NCI-H187 treated with DMSO at 0.1 percent for 48 hours (cell line): ENCODE measurements around the gene ZSCAN31.
"Not testable (repeated sequence)": the region's sequence is repeated elsewhere in the genome, so short reads cannot be mapped to it uniquely, and the experiment has no call there.

ENCODE experiments used
- DNase-seq: peaks from one replicate; lab custom pipeline; 2025; lab: John Stamatoyannopoulos, UW

Gene ZSCAN31

DNA sequence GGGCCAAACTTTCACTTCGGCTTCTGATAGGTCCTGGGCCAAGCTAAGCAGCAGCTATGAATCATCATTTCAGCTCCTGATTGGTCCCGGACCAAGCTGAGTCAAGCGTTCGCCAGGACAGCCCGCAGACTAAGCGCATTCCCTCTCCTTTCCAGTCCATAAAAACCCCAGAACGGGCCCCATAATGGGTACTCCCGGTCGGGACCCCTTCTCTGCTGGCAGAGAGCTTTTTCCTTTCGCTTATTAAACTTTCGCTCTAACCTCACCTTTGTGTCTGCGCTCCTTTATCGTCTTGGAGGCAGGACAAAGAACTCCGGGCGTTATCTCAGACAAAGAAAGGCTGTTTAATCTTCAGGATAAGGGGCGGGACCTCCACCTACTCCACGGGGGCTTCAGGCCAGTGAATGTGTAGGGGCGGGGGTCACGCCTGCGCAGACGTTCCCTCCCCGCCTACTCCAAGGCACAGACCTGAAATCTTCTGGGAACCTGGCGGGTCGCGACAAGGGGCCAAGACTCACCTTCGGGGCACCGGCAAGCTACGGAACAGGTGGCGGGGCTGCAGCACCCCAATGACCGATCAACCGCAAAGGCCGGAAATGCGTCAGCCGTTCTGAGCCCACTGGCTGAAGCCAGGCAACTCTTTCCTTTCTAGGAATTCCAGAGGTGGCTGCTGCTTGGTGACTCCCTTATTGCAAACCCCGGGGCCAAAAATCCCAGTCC lies at the start of gene ZSCAN31:
ZSCAN31 (minus strand) TSS at position 585 of the 720 bp plus-strand sequence. CDS start 6,465 bp downstream, outside the sequence.
- peak; percentile 55 for DNase-seq

DNA sequence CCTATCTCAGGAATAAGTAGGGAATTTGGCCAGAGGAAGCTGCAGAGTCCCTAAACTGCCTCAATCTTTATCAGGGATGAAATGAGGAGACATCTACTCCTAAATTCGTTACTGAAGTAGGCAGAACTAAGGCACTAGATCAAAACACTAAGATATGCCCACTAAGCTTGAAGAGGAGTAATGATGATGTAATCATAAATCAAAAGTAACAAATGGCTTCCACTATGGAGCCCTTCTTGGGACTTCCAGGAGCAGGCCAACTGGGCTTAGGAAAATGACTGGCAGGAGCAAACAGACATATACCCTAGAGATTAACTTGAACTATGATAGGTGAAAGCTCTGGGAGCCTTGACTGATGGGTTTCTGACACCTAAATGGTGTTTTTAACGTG lies 48.2 kb upstream of the ZSCAN31 start:
- DNase-seq: no peak

GRCh38 chr6:28383235-28384142 lies 47.5 kb upstream of the ZSCAN31 start:
- no peak for DNase-seq

DNA sequence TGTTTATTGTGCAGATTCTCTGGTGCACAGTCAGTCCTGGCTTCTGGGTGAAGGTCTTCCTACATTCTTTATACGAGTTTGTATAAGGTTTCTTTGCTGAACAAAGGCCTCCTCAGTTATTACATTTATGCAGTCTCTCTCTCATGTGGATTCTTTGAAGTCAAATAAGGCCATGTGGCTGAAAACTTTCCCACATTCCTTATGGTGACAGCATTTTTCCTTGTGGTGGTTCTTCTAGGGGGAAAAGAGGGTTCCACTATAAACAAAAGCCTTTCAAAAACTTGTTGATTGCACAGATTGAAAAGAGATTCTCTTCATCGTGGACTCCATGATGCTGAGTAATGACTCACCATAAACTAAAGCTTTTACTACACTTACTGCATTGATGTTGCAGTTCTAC lies 44.4 kb upstream of the ZSCAN31 start:
- DNase-seq: no peak

DNA sequence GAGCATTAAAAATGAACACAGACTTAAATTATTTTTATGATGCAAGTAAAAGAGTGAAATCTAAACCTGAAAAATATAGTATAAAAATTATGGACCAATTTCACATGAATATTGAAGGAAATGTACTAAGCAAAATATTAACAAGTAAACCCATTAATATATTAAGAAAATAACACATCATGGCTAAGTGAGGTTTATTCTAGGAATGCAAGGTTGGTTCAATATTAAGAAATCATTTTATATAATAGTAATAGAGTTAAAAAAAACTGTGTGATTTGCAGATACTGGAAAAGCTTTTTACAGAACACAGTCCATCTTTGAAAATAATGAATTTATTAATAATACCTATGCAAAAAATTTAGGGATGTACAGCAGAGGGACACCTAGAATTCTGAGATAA lies 42.7 kb upstream of the ZSCAN31 start:
- DNase-seq: no peak

GRCh38 chr6:28377879-28378278 lies 41.9 kb upstream of the ZSCAN31 start:
- no peak for DNase-seq

- DNase-seq: no peak
Observed at GRCh38 chr6:28373925-28374324, 38.0 kb upstream of the ZSCAN31 start.

- no peak for DNase-seq
Observed at GRCh38 chr6:28371706-28372451, 35.9 kb upstream of the ZSCAN31 start.

GRCh38 chr6:28371280-28371679 lies 35.3 kb upstream of the ZSCAN31 start:
- DNase-seq: no peak

GRCh38 chr6:28370440-28370839 lies 34.5 kb upstream of the ZSCAN31 start:
- no peak for DNase-seq

DNA sequence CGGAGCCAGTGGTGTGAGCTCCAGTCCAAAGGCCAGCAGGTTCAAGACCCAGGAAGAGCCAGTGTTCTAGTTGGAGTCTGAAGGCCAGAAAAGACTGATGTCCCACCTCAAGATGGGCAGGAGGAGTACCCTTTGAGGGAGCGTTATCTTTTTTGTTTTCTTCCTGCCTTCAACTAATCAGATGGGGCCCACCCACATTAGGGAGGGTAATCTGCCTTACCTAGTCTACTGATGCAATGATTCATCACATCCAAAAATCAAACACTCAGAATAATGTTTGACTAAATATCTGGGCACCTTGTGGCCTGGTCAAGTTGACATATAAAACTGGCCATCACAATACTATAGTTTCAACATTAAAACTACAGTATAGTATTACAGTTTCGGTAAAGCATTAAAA lies 33.5 kb upstream of the ZSCAN31 start:
- no peak for DNase-seq

GRCh38 chr6:28368522-28368921 lies 32.6 kb upstream of the ZSCAN31 start:
- DNase-seq: no peak

- not testable (repeated sequence) for DNase-seq
Observed at GRCh38 chr6:28365590-28365989, 29.6 kb upstream of the ZSCAN31 start.

DNA sequence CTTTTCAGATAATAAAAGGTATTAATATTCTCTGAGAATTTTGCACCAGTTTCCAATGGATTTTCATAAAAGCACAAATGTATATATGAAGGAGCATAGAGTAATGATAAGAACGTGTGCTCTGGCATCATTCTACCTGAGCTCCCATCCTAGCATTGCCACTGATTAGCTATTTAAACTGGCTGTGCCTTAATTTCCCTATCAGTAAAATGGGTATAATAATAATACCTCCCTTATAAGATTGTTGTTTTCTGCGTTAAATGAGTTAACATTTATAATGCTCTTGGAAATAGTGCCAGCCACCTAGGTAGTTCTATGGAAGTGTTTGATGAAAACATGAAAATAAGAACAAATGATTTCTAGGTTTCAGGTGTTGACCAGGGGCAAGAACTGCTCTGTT lies 25.0 kb upstream of the ZSCAN31 start:
- no peak for DNase-seq

DNA sequence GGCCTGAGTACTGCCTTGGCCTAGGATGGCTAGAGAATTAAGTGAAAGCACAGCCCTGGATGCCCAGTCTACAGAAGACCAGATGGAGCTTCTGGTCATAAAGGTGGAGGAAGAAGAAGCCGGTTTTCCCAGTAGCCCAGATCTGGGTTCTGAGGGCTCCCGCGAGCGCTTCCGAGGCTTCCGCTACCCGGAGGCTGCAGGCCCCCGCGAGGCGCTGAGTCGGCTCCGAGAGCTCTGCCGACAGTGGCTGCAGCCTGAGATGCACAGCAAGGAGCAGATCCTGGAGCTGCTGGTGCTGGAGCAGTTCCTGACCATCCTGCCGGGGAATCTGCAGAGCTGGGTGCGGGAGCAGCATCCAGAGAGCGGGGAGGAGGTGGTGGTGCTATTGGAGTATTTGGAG lies 23.6 kb upstream of the ZSCAN31 start:
- DNase-seq: not testable (repeated sequence)

GRCh38 chr6:28357036-28357435 lies 21.1 kb upstream of the ZSCAN31 start:
- no peak for DNase-seq

DNA sequence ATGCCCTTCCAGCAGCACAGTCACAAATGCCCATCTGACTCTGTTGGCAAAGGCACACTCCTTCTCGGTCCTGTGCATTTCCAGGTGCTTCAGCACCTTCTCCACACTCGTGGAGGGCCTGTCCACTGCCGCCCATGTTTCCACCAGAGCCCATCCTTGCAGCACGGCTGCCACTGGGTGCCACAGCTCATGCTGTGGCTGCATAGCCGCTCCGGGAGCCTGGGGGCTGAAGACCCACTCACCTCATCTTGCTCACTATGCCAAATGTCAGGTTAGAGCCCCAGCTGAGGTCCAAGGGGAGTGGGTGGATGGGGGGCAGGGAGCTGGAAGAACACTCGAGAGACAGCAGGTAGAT lies 20.7 kb upstream of the ZSCAN31 start:
- DNase-seq: no peak

- DNase-seq: peak; percentile 42
Observed at GRCh38 chr6:28355743-28356665, 20.1 kb upstream of the ZSCAN31 start.

DNA sequence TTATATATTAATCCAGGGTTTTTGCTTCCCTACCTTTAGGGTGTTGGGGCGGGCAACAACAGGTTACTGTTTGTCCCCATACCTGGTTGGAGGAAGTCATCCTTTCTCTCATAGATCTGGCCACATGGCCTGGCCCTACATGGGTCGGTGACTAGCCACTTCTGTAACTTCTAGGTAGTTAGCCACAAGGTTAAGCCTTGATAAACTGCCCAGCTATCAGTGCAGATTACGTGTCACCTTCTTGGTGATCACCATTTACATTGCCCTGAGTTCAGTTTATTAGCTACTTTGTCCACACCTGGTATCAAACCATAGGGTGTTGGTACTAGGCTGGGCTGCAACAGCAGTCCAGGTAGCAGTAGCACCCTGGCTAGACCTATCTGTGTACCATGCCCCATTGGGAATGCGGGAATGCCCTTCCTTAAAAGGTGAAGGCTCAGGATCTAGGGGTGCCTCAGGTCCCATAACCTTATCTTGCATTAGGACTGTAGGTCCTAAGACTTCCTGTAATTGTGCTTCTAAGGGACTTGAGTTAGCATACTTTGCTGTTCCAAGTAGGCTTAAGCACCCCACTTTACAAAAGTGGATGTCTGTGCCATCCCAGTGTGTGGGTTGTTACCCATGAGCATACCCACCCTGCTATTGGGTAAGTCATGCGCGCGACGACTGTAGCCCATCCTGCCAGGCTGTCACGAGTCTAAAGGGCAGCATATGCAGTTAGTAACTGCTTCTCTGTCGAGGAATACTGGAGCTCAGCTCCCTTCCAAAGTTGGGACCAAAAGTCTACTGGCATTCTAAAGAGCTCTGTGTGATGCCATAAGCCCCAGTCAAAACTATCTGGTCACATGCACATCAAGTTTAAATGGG lies 19.0 kb upstream of the ZSCAN31 start:
- no peak for DNase-seq

GRCh38 chr6:28353981-28354676 lies 18.2 kb upstream of the ZSCAN31 start:
- no peak for DNase-seq
